Neural cell (in vitro differentiated cells): ENCODE measurements around the gene PRKCA.

Experiments
- CTCF ChIP-seq: fragments of 450-650 bp; IDR thresholded peaks from 2 replicates; pipeline ENCODE4 v1.5.1; 2014; ENCODE audit warnings: antibody characterized with exemption, mild to moderate bottlenecking, moderate library complexity; ENCODE audit not compliant: poor library complexity, severe bottlenecking
- EZH2 ChIP-seq: fragments of 200-600, 300-800 bp; shearing (Covaris generic), sonication (generic); IDR thresholded peaks from 2 replicates; pipeline ENCODE4 v1.6.1; 2014; ENCODE audit warnings: antibody characterized with exemption, low read length, borderline replicate concordance, mild to moderate bottlenecking; ENCODE audit not compliant: insufficient read depth, poor library complexity, severe bottlenecking

GRCh38 chr17:66557200-66557599 lies 254.8 kb downstream of the PRKCA start:
- TF ChIP-seq EZH2 (no peak), CTCF (no peak)
